Endothelial cell of umbilical vein (primary cell): Measurements from ENCODE around the gene DLL1.

Experiments used
- POLR2A ChIP-seq: IDR thresholded peaks from 2 replicates; pipeline ENCODE4 v1.6.1; 2012; ENCODE audit warnings: low read depth, mild to moderate bottlenecking, control low read depth, low read length
- TF ChIP-seq, protein P1 (sequence below), 2 donors: IDR thresholded peaks; 1 replicate in 1 of 2; 2 replicates in 1 of 2; pipeline ENCODE4 v1.5.1; 2011; ENCODE audit warnings: low read length in 2 of 2, mild to moderate bottlenecking in 2 of 2, moderate library complexity in 2 of 2, control low read depth in 1 of 2, inconsistent platforms in 1 of 2, low read depth in 1 of 2; ENCODE audit not compliant: insufficient read depth in 1 of 2; ENCODE audit errors: extremely low read depth in 1 of 2

DNA sequence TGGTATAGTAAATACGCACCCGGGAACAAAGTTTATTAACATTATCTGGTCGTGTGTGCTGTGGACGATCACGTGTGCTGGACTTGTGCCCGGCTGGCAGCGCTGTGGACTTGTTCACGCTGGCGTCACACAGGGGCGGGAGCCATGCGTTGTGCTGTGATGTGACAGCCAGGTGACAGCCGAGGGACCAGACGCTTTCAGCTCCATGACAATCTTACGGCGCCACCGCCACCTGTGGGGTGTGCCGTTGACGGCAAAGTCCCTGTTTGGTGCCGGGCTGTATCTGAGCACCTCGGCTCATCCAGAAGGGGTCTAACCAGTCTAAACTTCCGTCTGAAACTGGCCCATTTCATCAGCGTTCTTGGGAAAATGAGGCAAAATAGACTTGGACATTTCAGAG lies 25.2 kb downstream of the DLL1 start:
- TF ChIP-seq, protein P1, sequence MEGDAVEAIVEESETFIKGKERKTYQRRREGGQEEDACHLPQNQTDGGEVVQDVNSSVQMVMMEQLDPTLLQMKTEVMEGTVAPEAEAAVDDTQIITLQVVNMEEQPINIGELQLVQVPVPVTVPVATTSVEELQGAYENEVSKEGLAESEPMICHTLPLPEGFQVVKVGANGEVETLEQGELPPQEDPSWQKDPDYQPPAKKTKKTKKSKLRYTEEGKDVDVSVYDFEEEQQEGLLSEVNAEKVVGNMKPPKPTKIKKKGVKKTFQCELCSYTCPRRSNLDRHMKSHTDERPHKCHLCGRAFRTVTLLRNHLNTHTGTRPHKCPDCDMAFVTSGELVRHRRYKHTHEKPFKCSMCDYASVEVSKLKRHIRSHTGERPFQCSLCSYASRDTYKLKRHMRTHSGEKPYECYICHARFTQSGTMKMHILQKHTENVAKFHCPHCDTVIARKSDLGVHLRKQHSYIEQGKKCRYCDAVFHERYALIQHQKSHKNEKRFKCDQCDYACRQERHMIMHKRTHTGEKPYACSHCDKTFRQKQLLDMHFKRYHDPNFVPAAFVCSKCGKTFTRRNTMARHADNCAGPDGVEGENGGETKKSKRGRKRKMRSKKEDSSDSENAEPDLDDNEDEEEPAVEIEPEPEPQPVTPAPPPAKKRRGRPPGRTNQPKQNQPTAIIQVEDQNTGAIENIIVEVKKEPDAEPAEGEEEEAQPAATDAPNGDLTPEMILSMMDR (IDR thresholded peaks at IDR 0.05; ENCODE audit: extremely low read depth in 1 of 2, insufficient read depth in 1 of 2, low read depth in 1 of 2, low read length in 2 of 2) = no peak
- no peak for TF ChIP-seq POLR2A
